Glomerular endothelial cell (primary cell): Measurements from ENCODE around the gene RXFP2. TPM values are rescaled to one million over a fixed set of nuclear protein-coding genes. Genes with fewer than 3 reads are reported as not detected.

Source experiments
- DNase-seq: peaks from one replicate; pipeline ENCODE4 v3.0.0-alpha.2; 2011; ENCODE audit warnings: low read depth, low spot score; ENCODE audit errors: extremely low read depth
- total RNA-seq: library from RNA; depleted of rRNA; stranded (reverse); fragments of >200 nt; gene quantifications from 2 replicates; pipeline ENCODE4 v1.2.3, GENCODE V29; 2015

Gene RXFP2
- total RNA-seq: not detected in 2 replicates

GRCh38 chr13:31739226-31739625 is at the start of gene RXFP2:
Gene RXFP2 (plus strand): TSS chr13:31739526. CDS start chr13:31739613, 87 bp downstream.
- no peak for DNase-seq

- DNase-seq: no peak
Measured at GRCh38 chr13:31697290-31697689, 42.0 kb upstream of the RXFP2 start.

GRCh38 chr13:31699650-31700049 is 39.7 kb upstream of the RXFP2 start:
- no peak for DNase-seq

- no peak for DNase-seq
Measured at GRCh38 chr13:31703780-31704179, 35.5 kb upstream of the RXFP2 start.

- DNase-seq: no peak
Measured at GRCh38 chr13:31706105-31706504, 33.2 kb upstream of the RXFP2 start.

- no peak for DNase-seq
Measured at GRCh38 chr13:31717583-31717982, 21.7 kb upstream of the RXFP2 start.

GRCh38 chr13:31719214-31719613 is 20.1 kb upstream of the RXFP2 start:
- no peak for DNase-seq

- no peak for DNase-seq
Measured at GRCh38 chr13:31722673-31723072, 16.7 kb upstream of the RXFP2 start.

- no peak for DNase-seq
Measured at GRCh38 chr13:31725841-31726240, 13.5 kb upstream of the RXFP2 start.

GRCh38 chr13:31731921-31732320 is 7.4 kb upstream of the RXFP2 start:
- no peak for DNase-seq

- DNase-seq: no peak
Measured at GRCh38 chr13:31733066-31733465, 6.3 kb upstream of the RXFP2 start.

GRCh38 chr13:31733647-31734046 is 5.7 kb upstream of the RXFP2 start:
- no peak for DNase-seq

- peak; percentile 52 for DNase-seq
Measured at GRCh38 chr13:31742097-31742734, 2.9 kb downstream of the RXFP2 start.

GRCh38 chr13:31747291-31747690 is 8.0 kb downstream of the RXFP2 start:
- no peak for DNase-seq

- DNase-seq: no peak
Measured at GRCh38 chr13:31747966-31748365, 8.6 kb downstream of the RXFP2 start.

- DNase-seq: peak; percentile 20
Measured at GRCh38 chr13:31749929-31750328, 10.6 kb downstream of the RXFP2 start.

- DNase-seq: no peak
Measured at GRCh38 chr13:31755211-31755610, 15.9 kb downstream of the RXFP2 start.

GRCh38 chr13:31755803-31756212 is 16.5 kb downstream of the RXFP2 start:
- DNase-seq: no peak

- no peak for DNase-seq
Measured at GRCh38 chr13:31756346-31756745, 17.0 kb downstream of the RXFP2 start.

- no peak for DNase-seq
Measured at GRCh38 chr13:31761951-31762350, 22.6 kb downstream of the RXFP2 start.

GRCh38 chr13:31764556-31764955 is 25.2 kb downstream of the RXFP2 start:
- DNase-seq: no peak

- no peak for DNase-seq
Measured at GRCh38 chr13:31765138-31765785, 25.9 kb downstream of the RXFP2 start.
